Measurements from ENCODE around the gene SFMBT2.
A peak's percentile ranks its signal among the peaks of the same experiment; 100 is the strongest.
"Not testable (repeated sequence)": the region's sequence is repeated elsewhere in the genome, so short reads cannot be mapped to it uniquely, and the experiment has no call there.

The SFMBT2 gene

GRCh38 chr10:7195118-7195517, 215.7 kb downstream of the SFMBT2 start:
- Histone ChIP-seq H3K27me3 (ENCODE audit: control insufficient read depth in 2 of 2, insufficient read depth in 2 of 2, low read length in 2 of 2) (no peaks in the 10 kb centered on the region), H3K9ac (ENCODE audit: low read depth in 1 of 2, low read length in 2 of 2) (no peak overlapping the region), H3K4me1 (ENCODE audit: control insufficient read depth in 2 of 2, insufficient read depth in 2 of 2, low read length in 2 of 2) (no peaks in the 10 kb centered on the region), H3K9me3 (ENCODE audit: control insufficient read depth in 2 of 2, low read length in 2 of 2) (peaks cover 0 to 2% of the 10 kb centered on the region in 2 donors), H3K4me3 (ENCODE audit: low read length in 2 of 2) (no peak overlapping the region), H3K36me3 (ENCODE audit: control insufficient read depth in 2 of 2, insufficient read depth in 2 of 2, low read length in 2 of 2) (peaks cover 12 to 18% of the 10 kb centered on the region in 2 donors), H3K27ac (ENCODE audit: low read depth in 2 of 2, low read length in 2 of 2) (no peak overlapping the region)

GRCh38 chr10:7194571-7194970, 216.3 kb downstream of the SFMBT2 start:
- Histone ChIP-seq H3K27ac (ENCODE audit: low read depth in 2 of 2, low read length in 2 of 2) (no peak overlapping the region), H3K9ac (ENCODE audit: low read depth in 1 of 2, low read length in 2 of 2) (no peak overlapping the region), H3K27me3 (ENCODE audit: control insufficient read depth in 2 of 2, insufficient read depth in 2 of 2, low read length in 2 of 2) (no peaks in the 10 kb centered on the region), H3K36me3 (ENCODE audit: control insufficient read depth in 2 of 2, insufficient read depth in 2 of 2, low read length in 2 of 2) (peaks cover 12 to 18% of the 10 kb centered on the region in 2 donors), H3K4me1 (ENCODE audit: control insufficient read depth in 2 of 2, insufficient read depth in 2 of 2, low read length in 2 of 2) (no peaks in the 10 kb centered on the region), H3K9me3 (ENCODE audit: control insufficient read depth in 2 of 2, low read length in 2 of 2) (peaks cover 0 to 2% of the 10 kb centered on the region in 2 donors), H3K4me3 (ENCODE audit: low read length in 2 of 2) (no peak overlapping the region)

GRCh38 chr10:7193369-7193768, 217.5 kb downstream of the SFMBT2 start:
- Histone ChIP-seq H3K4me3 (ENCODE audit: low read length in 2 of 2) (no peak overlapping the region), H3K9me3 (ENCODE audit: control insufficient read depth in 2 of 2, low read length in 2 of 2) (peaks cover 0 to 2% of the 10 kb centered on the region in 2 donors), H3K9ac (ENCODE audit: low read depth in 1 of 2, low read length in 2 of 2) (no peak overlapping the region), H3K27me3 (ENCODE audit: control insufficient read depth in 2 of 2, insufficient read depth in 2 of 2, low read length in 2 of 2) (no peaks in the 10 kb centered on the region), H3K4me1 (ENCODE audit: control insufficient read depth in 2 of 2, insufficient read depth in 2 of 2, low read length in 2 of 2) (no peaks in the 10 kb centered on the region), H3K27ac (ENCODE audit: low read depth in 2 of 2, low read length in 2 of 2) (no peak overlapping the region), H3K36me3 (ENCODE audit: control insufficient read depth in 2 of 2, insufficient read depth in 2 of 2, low read length in 2 of 2) (peaks cover 12 to 16% of the 10 kb centered on the region in 2 donors)

GRCh38 chr10:7192831-7193361, 217.9 kb downstream of the SFMBT2 start:
- peaks cover 0 to 2% of the 10 kb centered on the region in 2 donors for H3K9me3 ChIP-seq (ENCODE audit: control insufficient read depth in 2 of 2, low read length in 2 of 2)
- no peak overlapping the region for H3K9ac ChIP-seq (ENCODE audit: low read depth in 1 of 2, low read length in 2 of 2)
- no peaks in the 10 kb centered on the region for H3K27me3 ChIP-seq (ENCODE audit: control insufficient read depth in 2 of 2, insufficient read depth in 2 of 2, low read length in 2 of 2)
- no peak overlapping the region for H3K27ac ChIP-seq (ENCODE audit: low read depth in 2 of 2, low read length in 2 of 2)
- peaks cover 12 to 16% of the 10 kb centered on the region in 2 donors for H3K36me3 ChIP-seq (ENCODE audit: control insufficient read depth in 2 of 2, insufficient read depth in 2 of 2, low read length in 2 of 2)
- no peaks in the 10 kb centered on the region for H3K4me1 ChIP-seq (ENCODE audit: control insufficient read depth in 2 of 2, insufficient read depth in 2 of 2, low read length in 2 of 2)
- no peak overlapping the region for H3K4me3 ChIP-seq (ENCODE audit: low read length in 2 of 2)

GRCh38 chr10:7192061-7192460, 218.8 kb downstream of the SFMBT2 start:
- Histone ChIP-seq H3K4me3 (ENCODE audit: low read length in 2 of 2) (no peak overlapping the region), H3K36me3 (ENCODE audit: control insufficient read depth in 2 of 2, insufficient read depth in 2 of 2, low read length in 2 of 2) (peaks cover 9 to 12% of the 10 kb centered on the region in 2 donors), H3K9me3 (ENCODE audit: control insufficient read depth in 2 of 2, low read length in 2 of 2) (peaks cover 0 to 2% of the 10 kb centered on the region in 2 donors), H3K4me1 (ENCODE audit: control insufficient read depth in 2 of 2, insufficient read depth in 2 of 2, low read length in 2 of 2) (no peaks in the 10 kb centered on the region), H3K9ac (ENCODE audit: low read depth in 1 of 2, low read length in 2 of 2) (no peak overlapping the region), H3K27me3 (ENCODE audit: control insufficient read depth in 2 of 2, insufficient read depth in 2 of 2, low read length in 2 of 2) (no peaks in the 10 kb centered on the region), H3K27ac (ENCODE audit: low read depth in 2 of 2, low read length in 2 of 2) (no peak overlapping the region)

- H3K36me3 ChIP-seq (ENCODE audit: control insufficient read depth in 2 of 2, insufficient read depth in 2 of 2, low read length in 2 of 2); H3K9ac ChIP-seq (ENCODE audit: low read depth in 1 of 2, low read length in 2 of 2); H3K27ac ChIP-seq (ENCODE audit: low read depth in 2 of 2, low read length in 2 of 2); H3K9me3 ChIP-seq (ENCODE audit: control insufficient read depth in 2 of 2, low read length in 2 of 2); H3K4me3 ChIP-seq (ENCODE audit: low read length in 2 of 2); H3K27me3 ChIP-seq (ENCODE audit: control insufficient read depth in 2 of 2, insufficient read depth in 2 of 2, low read length in 2 of 2); H3K4me1 ChIP-seq (ENCODE audit: control insufficient read depth in 2 of 2, insufficient read depth in 2 of 2, low read length in 2 of 2): not testable (repeated sequence)
Observed at GRCh38 chr10:7190772-7191171, 220.1 kb downstream of the SFMBT2 start.

- Histone ChIP-seq H3K9me3 (ENCODE audit: control insufficient read depth in 2 of 2, low read length in 2 of 2) (no peaks in the 10 kb centered on the region), H3K4me3 (ENCODE audit: low read length in 2 of 2) (no peak overlapping the region), H3K4me1 (ENCODE audit: control insufficient read depth in 2 of 2, insufficient read depth in 2 of 2, low read length in 2 of 2) (no peaks in the 10 kb centered on the region), H3K27ac (ENCODE audit: low read depth in 2 of 2, low read length in 2 of 2) (no peak overlapping the region), H3K27me3 (ENCODE audit: control insufficient read depth in 2 of 2, insufficient read depth in 2 of 2, low read length in 2 of 2) (no peaks in the 10 kb centered on the region), H3K9ac (ENCODE audit: low read depth in 1 of 2, low read length in 2 of 2) (no peak overlapping the region), H3K36me3 (ENCODE audit: control insufficient read depth in 2 of 2, insufficient read depth in 2 of 2, low read length in 2 of 2) (peaks cover 0 to 2% of the 10 kb centered on the region in 2 donors)
Observed at GRCh38 chr10:7189909-7190308, 220.9 kb downstream of the SFMBT2 start.

GRCh38 chr10:7188456-7189050, 222.3 kb downstream of the SFMBT2 start:
- H3K4me3 ChIP-seq (ENCODE audit: low read length in 2 of 2): no peak overlapping the region
- no peaks in the 10 kb centered on the region for H3K9me3 ChIP-seq (ENCODE audit: control insufficient read depth in 2 of 2, low read length in 2 of 2)
- H3K36me3 ChIP-seq (ENCODE audit: control insufficient read depth in 2 of 2, insufficient read depth in 2 of 2, low read length in 2 of 2): no peaks in the 10 kb centered on the region
- no peaks in the 10 kb centered on the region for H3K4me1 ChIP-seq (ENCODE audit: control insufficient read depth in 2 of 2, insufficient read depth in 2 of 2, low read length in 2 of 2)
- no peak overlapping the region for H3K9ac ChIP-seq (ENCODE audit: low read depth in 1 of 2, low read length in 2 of 2)
- no peak overlapping the region for H3K27ac ChIP-seq (ENCODE audit: low read depth in 2 of 2, low read length in 2 of 2)
- no peaks in the 10 kb centered on the region for H3K27me3 ChIP-seq (ENCODE audit: control insufficient read depth in 2 of 2, insufficient read depth in 2 of 2, low read length in 2 of 2)

GRCh38 chr10:7186387-7187018, 224.3 kb downstream of the SFMBT2 start:
- Histone ChIP-seq H3K36me3 (ENCODE audit: control insufficient read depth in 2 of 2, insufficient read depth in 2 of 2, low read length in 2 of 2) (no peaks in the 10 kb centered on the region), H3K4me3 (ENCODE audit: low read length in 2 of 2) (no peak overlapping the region), H3K9me3 (ENCODE audit: control insufficient read depth in 2 of 2, low read length in 2 of 2) (no peaks in the 10 kb centered on the region), H3K4me1 (ENCODE audit: control insufficient read depth in 2 of 2, insufficient read depth in 2 of 2, low read length in 2 of 2) (no peaks in the 10 kb centered on the region), H3K27ac (ENCODE audit: low read depth in 2 of 2, low read length in 2 of 2) (peak overlapping the region in 1 of 2 donors; percentile 27), H3K27me3 (ENCODE audit: control insufficient read depth in 2 of 2, insufficient read depth in 2 of 2, low read length in 2 of 2) (no peaks in the 10 kb centered on the region), H3K9ac (ENCODE audit: low read depth in 1 of 2, low read length in 2 of 2) (no peak overlapping the region)

GRCh38 chr10:7185367-7185690, 225.5 kb downstream of the SFMBT2 start:
- H3K9ac ChIP-seq (ENCODE audit: low read depth in 1 of 2, low read length in 2 of 2): no peak overlapping the region
- peak overlapping the region in 1 of 2 donors; percentile 25 for H3K27ac ChIP-seq (ENCODE audit: low read depth in 2 of 2, low read length in 2 of 2)
- H3K36me3 ChIP-seq (ENCODE audit: control insufficient read depth in 2 of 2, insufficient read depth in 2 of 2, low read length in 2 of 2): no peaks in the 10 kb centered on the region
- H3K4me1 ChIP-seq (ENCODE audit: control insufficient read depth in 2 of 2, insufficient read depth in 2 of 2, low read length in 2 of 2): no peaks in the 10 kb centered on the region
- H3K27me3 ChIP-seq (ENCODE audit: control insufficient read depth in 2 of 2, insufficient read depth in 2 of 2, low read length in 2 of 2): no peaks in the 10 kb centered on the region
- no peaks in the 10 kb centered on the region for H3K9me3 ChIP-seq (ENCODE audit: control insufficient read depth in 2 of 2, low read length in 2 of 2)
- H3K4me3 ChIP-seq (ENCODE audit: low read length in 2 of 2): no peak overlapping the region
